Measurements from ENCODE around the gene CREBBP. TPM values are rescaled to one million over a fixed set of nuclear protein-coding genes. Genes with fewer than 3 reads are reported as not detected.

Gene CREBBP
- total RNA-seq, 4 donors from 2014 or later = 61.2 to 119 (median 77.4) TPM

DNA sequence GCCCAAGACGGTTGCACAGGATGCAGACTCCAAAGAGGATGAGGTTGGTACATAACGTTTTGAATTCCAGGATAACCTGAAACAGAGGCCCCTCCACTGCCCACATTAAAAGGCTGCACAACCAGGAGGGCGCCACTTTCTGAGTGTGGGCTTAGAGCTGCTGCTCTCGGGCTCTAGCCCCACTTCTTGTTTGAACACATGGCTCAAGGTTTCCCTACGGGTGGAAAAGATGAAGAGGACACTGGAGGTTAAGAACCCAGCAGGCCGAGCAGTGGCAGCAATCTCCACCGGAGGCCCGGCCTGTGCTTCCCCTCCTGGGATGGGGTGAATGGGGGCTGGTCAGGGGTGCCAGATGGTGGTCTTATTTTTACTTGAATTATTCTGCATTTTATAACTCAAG, 155.2 kb downstream of the CREBBP start:
- TF ChIP-seq, protein P1, sequence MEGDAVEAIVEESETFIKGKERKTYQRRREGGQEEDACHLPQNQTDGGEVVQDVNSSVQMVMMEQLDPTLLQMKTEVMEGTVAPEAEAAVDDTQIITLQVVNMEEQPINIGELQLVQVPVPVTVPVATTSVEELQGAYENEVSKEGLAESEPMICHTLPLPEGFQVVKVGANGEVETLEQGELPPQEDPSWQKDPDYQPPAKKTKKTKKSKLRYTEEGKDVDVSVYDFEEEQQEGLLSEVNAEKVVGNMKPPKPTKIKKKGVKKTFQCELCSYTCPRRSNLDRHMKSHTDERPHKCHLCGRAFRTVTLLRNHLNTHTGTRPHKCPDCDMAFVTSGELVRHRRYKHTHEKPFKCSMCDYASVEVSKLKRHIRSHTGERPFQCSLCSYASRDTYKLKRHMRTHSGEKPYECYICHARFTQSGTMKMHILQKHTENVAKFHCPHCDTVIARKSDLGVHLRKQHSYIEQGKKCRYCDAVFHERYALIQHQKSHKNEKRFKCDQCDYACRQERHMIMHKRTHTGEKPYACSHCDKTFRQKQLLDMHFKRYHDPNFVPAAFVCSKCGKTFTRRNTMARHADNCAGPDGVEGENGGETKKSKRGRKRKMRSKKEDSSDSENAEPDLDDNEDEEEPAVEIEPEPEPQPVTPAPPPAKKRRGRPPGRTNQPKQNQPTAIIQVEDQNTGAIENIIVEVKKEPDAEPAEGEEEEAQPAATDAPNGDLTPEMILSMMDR (IDR thresholded peaks at IDR 0.05; ENCODE audit: low read depth) = no peak

DNA sequence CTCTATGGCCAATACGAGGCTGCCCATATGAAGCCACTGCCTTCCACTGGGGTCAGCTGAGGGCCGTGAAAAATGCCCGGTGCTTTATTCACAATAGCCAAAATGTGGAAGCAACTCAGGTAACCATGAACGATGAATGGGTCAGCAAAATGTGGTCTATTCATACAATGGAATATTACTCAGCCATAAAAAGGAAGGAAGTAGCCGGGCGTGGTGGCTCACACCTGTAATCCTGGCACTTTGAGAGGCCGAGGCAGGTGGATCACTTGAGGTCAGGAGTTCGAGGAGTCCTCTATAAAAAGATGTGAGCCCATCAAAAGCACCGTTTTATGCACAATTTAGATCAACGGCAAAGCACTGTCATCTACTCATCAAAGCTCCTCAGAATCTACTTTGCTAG, 158.0 kb downstream of the CREBBP start:
- TF ChIP-seq, protein P1 (IDR thresholded peaks at IDR 0.05; ENCODE audit: low read depth) = no peak

DNA sequence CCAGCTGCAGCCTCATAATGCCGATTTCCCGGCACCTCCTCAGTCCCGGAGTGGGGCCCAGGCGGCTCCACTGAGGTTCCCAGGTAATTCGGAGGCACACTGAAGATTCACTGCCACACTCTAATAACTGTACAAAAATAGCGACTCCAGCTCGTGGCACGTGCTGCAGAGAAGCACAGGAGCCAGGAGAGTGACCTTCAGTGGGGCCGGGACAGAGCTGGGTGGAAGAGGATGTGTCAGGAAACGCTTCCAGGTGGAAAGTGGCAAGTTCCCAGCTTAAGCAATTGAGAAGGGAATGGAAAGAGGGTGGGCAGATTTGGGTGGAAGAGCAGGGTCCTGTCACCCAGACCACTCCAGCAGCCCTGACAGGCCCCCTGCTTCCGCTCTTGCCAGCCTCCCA, 160.1 kb downstream of the CREBBP start:
- TF ChIP-seq, protein P1 (IDR thresholded peaks at IDR 0.05; ENCODE audit: low read depth) = no peak

DNA sequence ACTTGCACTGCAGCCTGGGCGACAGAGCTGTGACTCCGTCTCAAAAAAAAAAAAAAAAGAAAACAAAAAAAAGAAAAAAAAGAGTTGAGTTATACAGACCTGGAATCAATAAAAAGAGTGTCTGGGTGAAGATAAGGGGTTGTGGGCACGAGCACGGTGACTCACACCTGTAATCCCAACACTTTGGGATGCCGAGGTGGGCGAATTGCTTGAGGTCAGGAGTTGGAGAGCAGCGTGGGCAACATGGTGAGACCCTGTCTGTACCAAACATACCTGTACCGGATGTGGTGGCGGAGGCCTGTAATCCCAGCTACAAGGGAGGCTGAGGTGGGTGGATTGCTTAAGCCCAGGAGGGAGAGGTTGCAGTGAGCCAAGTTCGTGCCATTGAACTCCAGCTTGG, 161.9 kb downstream of the CREBBP start:
- TF ChIP-seq, protein P1 (IDR thresholded peaks at IDR 0.05; ENCODE audit: low read depth) = no peak

DNA sequence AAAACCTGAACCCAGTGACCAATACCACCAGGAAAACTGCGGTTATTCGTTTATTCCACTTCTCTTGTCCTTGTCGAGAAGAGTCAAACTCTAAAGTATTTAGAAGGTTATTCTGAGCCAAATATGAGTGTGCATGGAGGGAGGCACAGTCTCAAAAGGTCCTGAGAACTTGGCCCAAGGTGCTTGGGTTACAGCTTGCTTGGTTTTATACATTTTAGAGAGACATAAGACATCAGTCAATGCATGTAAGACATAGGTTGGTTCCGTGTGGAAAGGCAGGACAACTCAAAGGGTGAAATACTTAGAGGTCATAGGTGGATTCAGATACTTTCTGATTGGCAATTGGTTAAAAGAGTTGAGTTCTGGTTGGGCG, 162.5 kb downstream of the CREBBP start:
- TF ChIP-seq, protein P1 (IDR thresholded peaks at IDR 0.05; ENCODE audit: low read depth) = no peak

DNA sequence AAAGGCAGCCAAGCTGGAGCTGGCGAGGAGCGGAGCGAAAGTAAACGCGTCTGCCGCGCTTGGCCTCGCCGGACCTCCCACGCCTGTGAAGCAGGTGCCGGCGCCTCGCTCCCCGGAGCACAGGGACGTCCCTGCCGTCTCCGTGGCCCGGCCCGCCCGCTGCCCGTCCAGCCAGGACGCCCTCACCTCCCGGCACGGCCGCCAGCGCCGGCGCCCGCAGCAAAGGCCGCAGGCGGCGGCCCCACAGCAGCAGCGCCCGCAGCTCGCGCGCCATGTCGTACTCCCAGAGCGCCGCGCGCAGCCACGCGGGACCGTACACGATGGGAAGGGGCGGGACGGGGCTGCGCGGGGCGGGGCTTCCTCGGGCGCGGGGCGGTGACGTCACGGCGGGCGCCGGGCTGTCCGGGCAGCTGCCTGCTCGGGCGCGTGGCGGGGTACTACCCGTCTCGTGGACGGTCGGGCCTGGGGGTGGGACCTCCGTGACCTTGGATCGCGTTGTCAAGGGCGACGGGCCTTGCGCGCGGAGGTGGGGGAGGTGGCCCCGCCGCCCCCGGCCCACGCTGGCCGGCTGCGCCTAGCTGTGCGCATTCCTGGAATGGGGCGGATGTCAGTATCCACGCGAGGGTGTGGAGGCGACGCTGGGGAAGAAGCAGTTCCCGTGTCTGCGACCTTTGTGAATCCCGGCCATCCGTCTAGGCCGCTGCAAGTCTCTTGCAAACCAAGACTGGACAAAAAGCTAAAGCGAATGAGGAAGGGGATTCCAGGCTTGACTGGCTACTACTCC, 163.1 kb downstream of the CREBBP start, which contains the start of gene TRAP1:
TSS of gene TRAP1 (minus strand) at position 290 of the 784 bp plus-strand sequence. CDS start at position 274, 16 bp downstream.
- TF ChIP-seq, protein P1 (IDR thresholded peaks at IDR 0.05; ENCODE audit: low read depth) = no peak

DNA sequence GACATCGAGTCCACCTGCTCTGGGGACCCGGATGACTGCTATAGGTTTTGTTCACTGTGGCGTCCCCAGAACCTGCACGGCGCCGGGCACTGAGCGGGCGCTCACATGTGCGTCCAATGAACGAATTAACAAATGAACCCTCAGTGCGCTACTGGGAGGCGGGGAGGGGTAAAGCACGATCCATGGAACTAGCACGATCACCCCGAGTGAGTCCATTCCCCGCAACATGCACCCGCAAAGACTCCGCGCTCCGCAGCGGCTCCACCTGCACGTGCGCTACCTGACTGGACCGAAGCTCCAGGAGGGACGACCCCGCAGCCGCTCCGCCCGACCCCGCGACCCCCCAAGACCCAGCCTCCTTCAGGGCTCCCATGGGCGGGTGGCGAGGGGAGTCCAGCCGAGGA, 163.7 kb downstream of the CREBBP start:
- TF ChIP-seq, protein P1 (IDR thresholded peaks at IDR 0.05; ENCODE audit: low read depth) = no peak
